K562 (cell line): ENCODE results near the gene DCUN1D3. TPM values are rescaled to one million over a fixed set of nuclear protein-coding genes. Genes with fewer than 3 reads are reported as not detected.

Experiments
- CLOCK ChIP-seq: fragments of 250-450 bp; sonication (Bioruptor Pico); IDR thresholded peaks from 2 replicates; pipeline ENCODE4 v1.4.0; 2020; ENCODE audit warnings: mild to moderate bottlenecking, moderate library complexity, borderline replicate concordance
- CTBP1 ChIP-seq: fragments of 450-650 bp; IDR thresholded peaks from 2 replicates; pipeline ENCODE4 v1.6.1; 2016; ENCODE audit warnings: borderline replicate concordance
- E2F8 ChIP-seq: fragments of 450-650 bp; IDR thresholded peaks from 2 replicates; pipeline ENCODE4 v1.7.1; 2018; ENCODE audit warnings: mild to moderate bottlenecking, low read depth; ENCODE audit not compliant: partially characterized antibody
- ZBED1 ChIP-seq: IDR thresholded peaks from 2 replicates; pipeline ENCODE4 v1.6.1; 2014
- ZBTB49 ChIP-seq: sonication (generic); formaldehyde crosslinking; IDR thresholded peaks from 2 replicates; pipeline ENCODE4 v1.8.0; 2022; ENCODE audit warnings: missing genetic modification reagents, mild to moderate bottlenecking, borderline replicate concordance
- ZBTB7A ChIP-seq: IDR thresholded peaks from 2 replicates; pipeline ENCODE4 v1.6.1; 2011; ENCODE audit warnings: low read depth, mild to moderate bottlenecking, low read length, moderate library complexity, borderline replicate concordance; ENCODE audit not compliant: control insufficient read depth
- polyA plus RNA-seq, 8 experiments: library from polyadenylated mRNA; depleted of rRNA in 4 of 8; stranded (reverse) in 5 of 8; unstranded in 3 of 8; fragments of >200 nt; fragmentation: Nextera tagmentation in 2 of 8; fragmentation: Illumina TruSeq in 1 of 8; extraction: Ambion mirVana in 2 of 8; extraction: Trizol in 1 of 8; gene quantifications; 2 replicates each; pipeline versions ENCODE4 v1.2.1 to v1.2.3, GENCODE V29; 2011 to 2014; ENCODE audit warnings: inconsistent platforms in 1 of 8, missing spikeins in 1 of 8
- total RNA-seq, 7 experiments: library from RNA; depleted of rRNA in 6 of 7; stranded (reverse); fragments of >200 nt in 6 of 7; fragmentation: Illumina TruSeq in 2 of 7; extraction: Trizol in 2 of 7; gene quantifications; 2 replicates each; pipeline versions ENCODE4 v1.2.1 to v1.2.3, GENCODE V29; 2011 to 2021; ENCODE audit warnings: low replicate concordance in 1 of 7
- TF ChIP-seq, protein P1 (sequence below): fragments of 450-650 bp; IDR thresholded peaks from 2 replicates; pipeline ENCODE4 v1.6.1; 2018; ENCODE audit not compliant: partially characterized antibody

Gene DCUN1D3
- total and polyA plus RNA-seq, 9 of the 15 experiments (the other 6 are each of a cell fraction or from before 2014, with no cell fraction given): 1.0 to 4.7 (median 2.2) TPM

DNA sequence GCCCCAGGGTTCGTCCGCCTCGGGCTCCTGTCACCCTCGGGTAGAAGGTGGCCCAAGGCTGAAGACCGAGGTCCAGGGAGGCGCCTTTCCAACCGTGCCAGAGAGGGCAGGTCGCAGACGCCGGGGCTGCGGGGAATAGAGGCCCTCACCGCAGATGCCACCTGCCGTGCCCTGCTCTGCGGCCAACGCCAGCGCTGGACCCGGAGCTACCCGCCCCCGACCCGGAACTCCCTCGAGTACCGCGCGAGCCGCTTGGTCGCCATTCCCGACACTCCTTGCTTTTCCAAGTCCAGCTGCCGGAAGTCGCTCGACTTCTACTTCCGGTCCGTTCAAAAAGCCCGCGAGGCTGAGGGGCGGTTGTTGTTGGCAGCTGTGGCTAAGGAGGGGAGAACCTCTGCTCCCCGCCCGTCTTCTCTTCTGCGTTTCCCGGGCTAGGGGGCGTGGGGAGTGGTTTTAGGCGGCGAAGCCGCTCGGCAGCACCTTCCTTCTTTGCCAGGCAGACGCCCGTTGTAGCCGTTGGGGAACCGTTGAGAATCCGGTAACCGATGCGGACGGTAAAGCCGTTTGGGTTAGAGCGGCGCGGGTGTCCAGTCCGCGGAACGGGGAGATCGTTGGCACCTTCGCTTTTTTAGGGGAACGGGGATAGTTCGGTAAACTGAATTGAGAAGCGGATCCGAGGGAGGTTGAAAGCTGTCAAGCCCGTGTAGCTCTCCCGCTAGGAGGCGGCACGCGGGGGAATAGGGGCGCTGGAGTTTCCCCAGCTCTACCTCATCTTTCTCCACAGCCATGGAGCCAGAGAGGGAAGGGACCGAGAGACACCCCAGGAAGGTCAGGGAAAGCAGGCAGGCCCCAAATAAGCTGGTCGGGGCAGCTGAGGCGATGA is 93.7 kb downstream of the DCUN1D3 start, which contains the start of the genes ERI2 and REXO5 (continued):
- TF ChIP-seq ZBTB49 (CRISPR knock-in tag) (no peak), ZBTB7A (peak; percentile 86), E2F8 (peak; percentile 96), CTBP1 (peak; percentile 55; the same call in 1 of the 2 replicates), CLOCK (0 out of 2 replicates have a peak, but pooled peaks have one; percentile 45), ZBED1 (no peak)
- TF ChIP-seq, protein P1, sequence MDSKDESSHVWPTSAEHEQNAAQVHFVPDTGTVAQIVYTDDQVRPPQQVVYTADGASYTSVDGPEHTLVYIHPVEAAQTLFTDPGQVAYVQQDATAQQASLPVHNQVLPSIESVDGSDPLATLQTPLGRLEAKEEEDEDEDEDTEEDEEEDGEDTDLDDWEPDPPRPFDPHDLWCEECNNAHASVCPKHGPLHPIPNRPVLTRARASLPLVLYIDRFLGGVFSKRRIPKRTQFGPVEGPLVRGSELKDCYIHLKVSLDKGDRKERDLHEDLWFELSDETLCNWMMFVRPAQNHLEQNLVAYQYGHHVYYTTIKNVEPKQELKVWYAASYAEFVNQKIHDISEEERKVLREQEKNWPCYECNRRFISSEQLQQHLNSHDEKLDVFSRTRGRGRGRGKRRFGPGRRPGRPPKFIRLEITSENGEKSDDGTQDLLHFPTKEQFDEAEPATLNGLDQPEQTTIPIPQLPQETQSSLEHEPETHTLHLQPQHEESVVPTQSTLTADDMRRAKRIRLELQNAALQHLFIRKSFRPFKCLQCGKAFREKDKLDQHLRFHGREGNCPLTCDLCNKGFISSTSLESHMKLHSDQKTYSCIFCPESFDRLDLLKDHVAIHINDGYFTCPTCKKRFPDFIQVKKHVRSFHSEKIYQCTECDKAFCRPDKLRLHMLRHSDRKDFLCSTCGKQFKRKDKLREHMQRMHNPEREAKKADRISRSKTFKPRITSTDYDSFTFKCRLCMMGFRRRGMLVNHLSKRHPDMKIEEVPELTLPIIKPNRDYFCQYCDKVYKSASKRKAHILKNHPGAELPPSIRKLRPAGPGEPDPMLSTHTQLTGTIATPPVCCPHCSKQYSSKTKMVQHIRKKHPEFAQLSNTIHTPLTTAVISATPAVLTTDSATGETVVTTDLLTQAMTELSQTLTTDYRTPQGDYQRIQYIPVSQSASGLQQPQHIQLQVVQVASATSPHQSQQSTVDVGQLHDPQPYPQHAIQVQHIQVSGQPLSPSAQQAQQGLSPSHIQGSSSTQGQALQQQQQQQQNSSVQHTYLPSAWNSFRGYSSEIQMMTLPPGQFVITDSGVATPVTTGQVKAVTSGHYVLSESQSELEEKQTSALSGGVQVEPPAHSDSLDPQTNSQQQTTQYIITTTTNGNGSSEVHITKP: peak; percentile 80
